Panc1 (cell line): ENCODE results near the gene ERMP1. TPM values are rescaled to one million over a fixed set of nuclear protein-coding genes. Genes with fewer than 3 reads are reported as not detected.

Source experiments
- ATAC-seq: fragments of 200-7000 bp; cut with Tn5 transposase; 2 replicates; pipeline ENCODE4 v1.9.1; 2020; ENCODE audit warnings: mild to moderate bottlenecking, moderate library complexity
- BruUV-seq: library from RNA; stranded (reverse); fragments of 400-500 nt; replicated peaks from 2 replicates; lab custom pipeline; 2021; lab: Mats Ljungman, UMichigan
- CTCF ChIA-PET: fragments of 300-600 bp; sonication (Branson Sonifier 250); formaldehyde crosslinking; loops from one replicate; lab custom pipeline; 2022; ENCODE audit warnings: antibody characterized with exemption; lab: Charles Lee
- POLR2A ChIA-PET: fragments of 300-600 bp; sonication (Branson Sonifier 250); formaldehyde crosslinking; loops from one replicate; lab custom pipeline; 2022; ENCODE audit warnings: antibody characterized with exemption; lab: Charles Lee
- DNase-seq: peaks from one replicate; pipeline ENCODE4 v3.0.0-alpha.2; 2010; ENCODE audit warnings: low read depth, low spot score
- H3K27ac ChIP-seq: 2 replicates; pipeline ENCODE4 v1.5.1; 2011; ENCODE audit warnings: mild to moderate bottlenecking, low read length, inconsistent platforms
- H3K27me3 ChIP-seq: fragments of 200-500 bp; sonication (Bioruptor generic); 2 replicates; pipeline ENCODE4 v1.6.0; 2014; ENCODE audit warnings: low read length, inconsistent platforms; ENCODE audit not compliant: control insufficient read depth, insufficient read depth
- H3K36me3 ChIP-seq: fragments of 200-500 bp; sonication (Bioruptor generic); 2 replicates; pipeline ENCODE4 v1.5.1; 2014; ENCODE audit warnings: inconsistent platforms, mild to moderate bottlenecking, low read length, moderate library complexity; ENCODE audit not compliant: control insufficient read depth, insufficient read depth
- H3K4me1 ChIP-seq: 2 replicates; pipeline ENCODE4 v1.5.1; 2011; ENCODE audit warnings: inconsistent platforms, mild to moderate bottlenecking, low read length, moderate library complexity; ENCODE audit not compliant: control insufficient read depth, insufficient read depth
- H3K4me3 ChIP-seq, 2 experiments: 2 replicates each; pipeline ENCODE4 v1.5.1; 2011 to 2012; ENCODE audit warnings: low read depth in 2 of 2, low read length in 2 of 2, mild to moderate bottlenecking in 2 of 2, inconsistent platforms in 1 of 2, moderate library complexity in 1 of 2
- H3K9me3 ChIP-seq: fragments of 200-500 bp; sonication (Bioruptor generic); 2 replicates; pipeline ENCODE4 v1.5.1; 2014; ENCODE audit warnings: low read depth, mild to moderate bottlenecking, inconsistent platforms, low read length, moderate library complexity; ENCODE audit not compliant: control insufficient read depth, insufficient read depth
- CTCF ChIP-seq: fragments of 450-650 bp; IDR thresholded peaks from 2 replicates; pipeline ENCODE4 v1.5.1; 2017; ENCODE audit warnings: mild to moderate bottlenecking
- POLR2AphosphoS5 ChIP-seq: IDR thresholded peaks from 2 replicates; pipeline ENCODE4 v1.6.1; 2012; ENCODE audit warnings: mild to moderate bottlenecking, low read depth, low read length, moderate library complexity
- REST ChIP-seq, 2 experiments: IDR thresholded peaks; 2 replicates each; pipeline ENCODE4 v1.6.1; 2011 to 2012; ENCODE audit warnings: low read depth in 2 of 2, control low read depth in 1 of 2, low read length in 1 of 2, mild to moderate bottlenecking in 1 of 2, moderate library complexity in 1 of 2; ENCODE audit not compliant: insufficient read depth in 1 of 2
- SIN3A ChIP-seq: IDR thresholded peaks from 2 replicates; pipeline ENCODE4 v1.6.1; 2012; ENCODE audit warnings: low read depth, mild to moderate bottlenecking, low read length, moderate library complexity, borderline replicate concordance; ENCODE audit not compliant: insufficient read depth
- TCF7L2 ChIP-seq: IDR thresholded peaks from 2 replicates; pipeline ENCODE4 v1.6.1; 2011; ENCODE audit warnings: mild to moderate bottlenecking, low read depth, low read length, inconsistent platforms
- in situ Hi-C: cut with HindIII; loops from 2 replicates; pipeline ENCODE4 v1.10.0; 2016; ENCODE audit warnings: low sequenced_read_pairs, low pct_unique_long_range_greater_than_20kb
- intact Hi-C: fragments of 100-400 bp; cut with micrococcal nuclease; formaldehyde crosslinking; loops from one replicate; pipeline ENCODE4 v1.10.0; 2022; ENCODE audit not compliant: unreplicated experiment
- total RNA-seq: library from RNA; stranded (reverse); gene quantifications from one replicate; pipeline ENCODE4 v1.2.1, GENCODE V29; 2021; ENCODE audit not compliant: unreplicated experiment

ERMP1 gene
- total RNA-seq, 1 experiment from 2014 or later: 38.4 TPM

GRCh38 chr9:5791870-5792269 lies 41.0 kb downstream of the ERMP1 start:
- POLR2A ChIA-PET: no interaction called here
- intact Hi-C loops: no loop called here

GRCh38 chr9:5790923-5791322 lies 42.0 kb downstream of the ERMP1 start:
- no peaks in the 10 kb centered on the region for H3K9me3 ChIP-seq
- in situ Hi-C loops: no loop called here
- H3K27ac ChIP-seq: no peak overlapping the region
- H3K4me1 ChIP-seq: no peaks in the 10 kb centered on the region
- DNase-seq: no peak
- no peak overlapping the region for H3K4me3 ChIP-seq
- H3K27me3 ChIP-seq: no peaks in the 10 kb centered on the region
- ATAC-seq: no peak
- ChIA-PET POLR2A (no interaction called here), CTCF (interaction anchor here (0.6 kb wide), 1 partner anchor 325 kb away, joined by 5 read pairs; no protein-coding TSS in a partner anchor)
- no TSS peak for BruUV-seq
- intact Hi-C loops: no loop called here
- H3K36me3 ChIP-seq: no peaks in the 10 kb centered on the region; the same call in 1 of the 2 replicates
- no peak for TF ChIP-seq REST (IDR thresholded peaks at IDR 0.05; ENCODE audit: insufficient read depth in 1 of 2, low read depth in 2 of 2, low read length in 1 of 2)
- no peak for TF ChIP-seq TCF7L2
- TF ChIP-seq POLR2AphosphoS5: no peak
- no peak for TF ChIP-seq CTCF
- no peak for TF ChIP-seq SIN3A

More at GRCh38 chr9:5791870-5792269, 41.0 kb downstream of the ERMP1 start:
- no peaks in the 10 kb centered on the region; the same call in 1 of the 2 replicates for H3K36me3 ChIP-seq
- DNase-seq (no peak), ATAC-seq (no peak)
- in situ Hi-C loops: no loop called here
- BruUV-seq: no TSS peak
- CTCF ChIA-PET: no interaction called here
- no peaks in the 10 kb centered on the region for H3K9me3 ChIP-seq
- TF ChIP-seq CTCF: no peak
- no peak for TF ChIP-seq REST (IDR thresholded peaks at IDR 0.05; ENCODE audit: insufficient read depth in 1 of 2, low read depth in 2 of 2, low read length in 1 of 2)
- no peak for TF ChIP-seq POLR2AphosphoS5
- TF ChIP-seq TCF7L2: no peak
- no peak for TF ChIP-seq SIN3A
- H3K4me3 ChIP-seq: no peak overlapping the region
- H3K27me3 ChIP-seq: no peaks in the 10 kb centered on the region
- H3K27ac ChIP-seq: no peak overlapping the region
- no peaks in the 10 kb centered on the region for H3K4me1 ChIP-seq
